Glomerular visceral epithelial cell (primary cell): ENCODE measurements around the gene TAL1.

ENCODE experiments used
- DNase-seq: peaks from one replicate; pipeline ENCODE4 v3.0.0-alpha.2; 2016; ENCODE audit errors: extremely low spot score

Gene TAL1

DNA sequence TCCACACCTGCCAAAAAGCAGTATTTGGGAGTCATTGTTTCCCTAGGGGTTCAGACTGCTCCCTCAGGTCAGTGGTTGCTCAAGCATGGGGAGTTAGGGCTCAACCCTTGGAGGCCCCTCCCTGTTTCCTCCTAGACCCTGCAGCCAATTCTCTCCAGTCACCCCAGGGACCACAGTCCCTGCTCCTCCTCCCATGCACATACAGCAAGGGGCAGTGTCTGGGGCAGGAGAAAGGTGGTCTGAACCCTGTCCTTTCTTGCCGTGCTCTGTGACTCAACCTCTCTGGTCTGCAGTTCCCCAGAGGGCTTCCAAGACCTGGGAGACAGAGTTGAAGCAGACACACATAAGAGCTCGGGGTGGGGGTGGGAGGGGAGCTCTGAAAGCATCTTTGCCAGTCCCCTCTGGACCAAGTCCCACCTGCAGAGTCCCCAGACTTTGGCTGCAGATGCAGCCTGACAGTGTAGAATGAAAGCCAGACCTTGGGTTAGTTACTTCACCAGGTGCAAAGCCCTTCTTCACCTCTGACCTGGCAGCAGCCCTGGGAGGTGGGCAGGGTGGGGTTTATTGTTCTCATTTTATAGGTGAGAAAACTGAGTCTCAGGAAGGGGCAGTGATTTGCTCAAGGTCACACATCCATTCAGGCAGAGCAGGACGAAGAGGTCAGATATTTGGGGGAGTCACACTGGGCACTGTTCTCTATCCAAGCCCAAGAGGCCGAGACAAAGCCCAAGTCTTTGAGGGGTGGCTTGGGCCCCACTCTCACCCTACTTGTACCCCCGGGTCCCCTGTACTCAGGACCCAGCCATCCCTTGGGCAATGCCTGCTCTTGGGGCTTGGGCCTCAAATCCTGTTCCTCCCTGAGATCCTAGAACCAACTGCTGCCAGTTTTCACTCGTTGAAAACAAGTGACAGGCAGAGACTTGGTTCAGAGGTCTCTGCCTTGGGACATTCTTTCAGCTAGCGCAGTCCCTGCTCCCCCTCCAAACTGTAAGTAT lies 42.9 kb downstream of the TAL1 start:
- no peak for DNase-seq

DNA sequence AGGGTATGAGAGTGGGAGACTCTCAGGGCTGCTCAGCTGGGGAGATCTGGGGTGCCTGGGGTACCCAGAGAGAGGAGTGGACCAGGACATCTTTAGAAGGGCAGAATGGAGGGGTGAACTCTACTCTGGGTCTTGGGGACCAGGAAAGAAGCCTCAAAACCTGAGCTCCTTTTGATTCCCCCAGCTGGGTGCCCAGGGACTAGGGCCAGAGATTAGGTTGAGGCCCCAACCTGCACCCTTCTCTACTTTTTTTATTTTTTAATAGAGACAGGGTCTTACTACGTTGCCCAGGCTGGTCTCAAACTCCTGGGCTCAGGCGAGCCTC lies 44.1 kb downstream of the TAL1 start:
- no peak for DNase-seq

DNA sequence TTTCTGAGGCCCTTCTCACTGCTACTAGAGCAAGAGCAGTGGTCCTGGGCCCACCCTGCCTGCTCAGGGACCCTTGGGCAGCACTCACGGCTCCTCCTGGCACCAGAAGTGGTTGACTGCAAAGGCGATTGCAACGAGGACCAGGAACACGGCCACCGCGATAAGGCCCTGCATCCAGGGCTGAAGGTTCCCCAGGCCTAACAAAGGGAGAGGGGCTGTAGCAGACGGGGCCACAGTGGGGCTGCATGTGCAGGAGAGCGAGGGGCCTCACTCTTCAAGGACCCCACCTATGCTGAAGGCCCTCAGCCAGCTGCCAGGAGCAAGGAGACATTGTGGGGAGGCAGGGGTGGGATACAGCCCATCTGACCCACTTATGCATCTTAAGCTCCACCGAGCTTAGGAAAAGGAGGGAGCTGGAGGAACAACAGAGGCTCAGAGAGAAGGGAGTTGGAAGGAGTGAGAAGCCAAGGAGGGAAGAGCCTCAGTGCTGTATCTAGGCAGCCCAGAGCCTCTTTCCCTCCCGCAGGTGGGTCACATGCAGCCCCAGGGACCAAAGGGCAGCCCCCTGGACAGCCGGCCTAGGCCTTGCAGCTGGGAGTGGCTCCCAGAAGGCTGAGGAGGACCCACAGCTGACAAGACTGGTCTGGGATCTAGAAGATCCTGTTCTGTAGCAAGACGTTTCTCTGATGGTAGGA lies 44.6 kb downstream of the TAL1 start:
- DNase-seq, result no peak

DNA sequence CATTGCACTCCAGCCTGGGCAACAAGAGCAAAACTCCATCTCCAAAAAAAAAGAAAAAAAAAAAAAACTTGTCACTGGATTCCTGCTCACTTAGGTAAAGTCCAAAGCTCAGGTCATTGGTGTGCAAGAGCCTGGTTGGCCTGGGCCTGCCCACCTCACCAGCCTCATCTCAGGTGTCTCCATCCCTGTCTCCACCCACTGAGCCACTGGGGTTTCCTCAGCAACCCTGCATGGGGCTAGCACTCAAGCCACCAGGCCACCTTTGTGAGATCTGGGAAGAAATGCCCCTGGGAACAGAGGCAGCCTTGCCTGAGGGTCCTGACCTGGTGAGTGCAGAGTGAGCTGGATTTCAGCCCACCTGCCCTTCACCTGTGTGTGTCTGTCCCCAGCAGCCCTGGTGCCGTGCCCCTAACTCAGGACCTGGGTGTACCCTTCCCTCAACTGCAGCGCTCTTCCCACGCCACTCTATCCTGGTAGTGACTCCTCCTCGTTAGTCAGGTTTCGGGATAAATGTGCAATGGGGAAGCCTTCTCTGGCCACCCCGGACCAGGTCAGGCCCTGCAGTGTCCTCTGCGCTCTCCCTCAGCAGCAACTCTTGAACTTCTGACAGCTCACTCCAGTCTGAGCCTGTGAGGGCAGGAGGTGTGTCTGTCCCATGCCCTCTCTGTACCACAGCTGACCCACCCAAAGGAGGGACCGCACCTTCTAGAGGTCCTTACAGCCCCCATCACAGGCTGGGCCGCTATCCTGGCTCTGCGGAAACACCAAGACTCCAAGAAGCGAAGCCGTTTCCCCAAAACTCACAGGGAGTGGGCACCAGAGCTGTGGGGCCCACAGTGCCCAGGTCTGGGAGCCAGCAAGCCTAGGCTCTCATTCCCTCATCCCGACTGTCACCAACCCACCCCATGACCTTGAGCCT lies 45.5 kb downstream of the TAL1 start:
- no peak for DNase-seq

DNA sequence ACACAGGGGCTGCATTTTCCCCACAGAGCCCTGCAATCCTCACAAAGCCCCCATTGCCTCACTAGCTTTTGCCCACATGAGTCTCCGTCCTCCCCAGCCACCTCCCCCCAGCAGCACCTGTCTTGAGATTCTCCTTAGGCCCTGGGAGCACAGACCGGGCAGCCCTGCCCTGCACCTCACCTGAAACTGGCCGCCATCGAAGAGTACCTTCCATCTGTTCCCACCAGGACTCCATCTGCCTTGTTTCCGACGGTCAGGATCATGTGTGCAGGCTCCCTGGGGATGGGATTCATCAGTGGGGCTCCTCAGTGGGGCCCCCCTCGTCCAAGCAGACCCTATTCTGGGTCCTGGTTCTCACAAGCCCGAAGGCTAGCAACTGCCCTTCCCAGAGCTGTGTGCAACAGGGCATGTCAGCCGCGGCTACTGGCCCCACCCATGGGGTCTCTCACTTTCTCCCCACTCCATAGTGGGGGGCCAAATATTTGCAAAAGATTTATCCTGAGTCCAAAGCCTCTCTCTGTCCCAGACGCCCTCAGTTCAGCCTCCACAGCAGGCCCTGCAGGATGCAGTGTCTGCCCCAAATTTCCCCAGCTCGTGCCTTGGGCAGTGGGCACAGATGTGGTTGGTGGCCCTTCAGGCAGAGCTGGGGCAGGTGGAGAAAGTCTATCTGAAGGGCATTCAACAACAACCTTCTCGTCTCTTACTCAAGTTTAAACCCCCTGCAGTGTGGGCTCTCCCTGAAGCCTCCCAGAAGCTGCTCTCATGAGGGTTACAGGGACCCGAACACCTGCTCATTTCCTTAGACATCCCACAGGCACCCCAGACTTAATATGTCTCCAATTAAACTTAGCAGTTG lies 47.0 kb downstream of the TAL1 start:
- DNase-seq, result no peak

DNA sequence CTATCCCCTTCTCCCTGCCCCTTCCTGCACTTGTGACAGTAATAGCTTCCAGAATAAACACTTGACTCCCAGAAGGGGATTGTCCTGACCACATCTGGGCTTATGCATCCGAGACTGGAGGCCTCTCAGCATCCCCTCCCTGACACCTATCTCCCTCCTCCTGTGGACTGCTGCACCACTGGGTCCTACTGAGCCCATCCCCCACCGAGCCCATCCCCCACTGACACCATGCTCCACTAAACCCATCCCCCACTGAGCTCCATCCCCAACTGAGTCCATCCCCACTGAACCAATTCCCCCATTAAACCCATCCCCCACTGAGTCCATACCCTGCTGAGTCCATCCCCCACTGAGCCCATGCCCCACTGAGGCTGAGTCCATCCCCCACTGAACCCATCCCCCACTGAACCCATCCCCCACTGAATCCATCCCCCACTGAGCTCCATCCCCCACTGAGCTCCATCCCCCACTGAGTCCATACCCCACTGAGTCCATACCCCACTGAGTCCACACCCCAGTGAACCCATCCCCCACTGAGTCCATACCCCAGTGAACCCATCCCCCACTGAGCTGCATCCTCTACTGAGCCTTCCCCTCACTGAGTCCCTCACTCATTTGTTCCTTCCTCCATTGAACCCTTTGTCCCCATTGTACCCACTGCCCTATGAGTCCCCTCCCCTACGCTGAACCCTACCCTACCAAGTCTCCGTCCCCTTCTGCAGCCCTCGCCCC lies 47.8 kb downstream of the TAL1 start:
- DNase-seq, result peak; percentile 90

DNA sequence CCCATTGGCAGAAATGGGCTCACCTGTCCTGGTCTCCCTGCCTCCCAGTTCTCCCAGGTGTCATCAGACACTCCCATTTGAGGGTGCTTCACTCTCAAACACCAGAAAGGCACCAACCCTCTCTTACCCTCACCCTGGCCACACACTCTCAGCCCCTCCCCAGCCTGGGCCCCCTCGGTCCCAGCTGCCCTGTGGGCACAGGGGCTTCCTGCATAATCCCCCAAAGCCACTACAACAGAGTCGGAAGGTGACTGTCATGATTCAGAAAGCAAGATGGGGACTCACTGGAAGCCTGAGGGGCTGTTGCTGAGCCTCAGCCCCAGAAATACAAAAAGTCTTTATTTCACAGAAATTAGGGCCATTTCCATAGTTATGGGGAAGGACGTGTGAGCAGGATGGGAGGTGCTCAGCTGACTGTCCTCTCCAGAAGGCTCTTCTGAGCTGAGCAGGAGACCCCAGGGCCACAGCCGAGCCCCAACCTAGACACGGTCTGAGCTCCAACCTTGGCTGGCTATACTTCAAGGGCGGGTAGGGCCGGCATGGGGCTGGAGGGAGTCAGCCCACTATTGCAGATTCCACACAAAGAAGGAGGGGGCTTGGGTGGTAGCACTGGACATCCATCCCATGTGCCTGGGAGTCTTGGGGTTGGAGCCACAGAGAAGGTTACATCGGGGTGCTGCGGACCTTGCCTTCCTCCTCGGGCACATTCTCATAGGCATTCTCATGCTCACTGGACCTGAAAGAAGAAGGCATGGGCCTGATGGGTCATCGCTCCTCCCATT lies 48.5 kb downstream of the TAL1 start:
- DNase-seq, result no peak

DNA sequence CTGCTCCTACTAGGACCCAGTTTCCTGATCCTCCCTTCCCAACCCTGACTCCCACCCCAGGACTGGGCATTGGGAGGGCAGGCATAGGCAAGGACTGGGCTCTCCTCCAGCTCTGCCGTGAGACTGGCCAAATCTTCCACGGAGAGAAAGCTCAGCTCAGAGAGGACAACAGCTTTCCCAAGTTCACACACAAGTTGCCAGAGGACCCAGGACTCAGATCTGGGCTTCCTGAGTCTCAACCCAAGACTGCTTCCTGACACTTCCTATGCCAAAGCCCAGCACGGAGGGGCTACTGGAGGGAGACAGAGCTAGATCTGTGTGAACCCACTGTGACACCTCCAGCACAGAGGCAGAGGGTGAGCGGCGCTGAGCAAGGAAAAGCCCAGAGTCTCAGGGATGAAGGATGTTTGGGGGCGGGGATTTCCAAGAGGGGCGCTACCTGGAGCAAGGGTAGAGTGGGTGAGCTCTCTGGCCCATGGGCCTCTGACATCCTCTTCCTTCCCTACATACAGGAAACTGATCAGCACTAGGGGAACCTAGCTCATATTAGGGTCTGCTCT lies 49.3 kb downstream of the TAL1 start:
- DNase-seq, result no peak

DNA sequence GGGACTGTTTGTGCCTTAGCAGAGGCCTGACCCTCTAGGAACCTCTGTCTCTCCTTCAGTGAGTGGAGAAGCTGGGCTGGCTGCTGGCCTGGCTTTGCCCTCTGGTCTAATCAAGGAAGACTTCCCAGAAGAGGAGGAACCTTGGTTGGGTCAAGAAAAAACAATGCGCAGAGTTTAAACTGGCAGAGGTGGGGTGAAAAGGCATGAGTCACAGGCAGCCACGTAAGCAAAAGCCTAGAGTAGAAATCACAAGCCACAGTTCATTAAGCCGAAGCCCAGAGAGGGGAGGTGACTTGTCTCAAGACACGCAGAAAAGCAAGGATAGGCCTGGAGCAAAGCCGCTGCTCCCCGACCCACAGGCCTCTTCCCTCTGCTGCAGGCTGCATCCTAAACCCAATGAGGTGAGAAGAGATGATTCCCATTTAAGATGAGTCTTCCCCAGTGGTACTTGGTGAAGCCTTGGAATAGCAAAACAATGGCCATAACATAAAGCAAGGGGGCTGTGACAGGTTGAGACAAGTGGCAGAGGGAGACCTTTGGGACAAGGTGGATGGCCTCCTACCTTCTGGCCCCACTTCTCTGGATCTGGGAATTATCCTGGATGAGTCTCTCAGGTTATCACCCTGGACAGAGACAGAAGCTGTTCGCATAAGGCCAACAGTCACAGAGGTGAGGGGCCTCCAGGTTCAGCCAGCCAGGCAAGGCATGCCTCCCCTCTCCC lies 49.9 kb downstream of the TAL1 start:
- peak; percentile 86 for DNase-seq

DNA sequence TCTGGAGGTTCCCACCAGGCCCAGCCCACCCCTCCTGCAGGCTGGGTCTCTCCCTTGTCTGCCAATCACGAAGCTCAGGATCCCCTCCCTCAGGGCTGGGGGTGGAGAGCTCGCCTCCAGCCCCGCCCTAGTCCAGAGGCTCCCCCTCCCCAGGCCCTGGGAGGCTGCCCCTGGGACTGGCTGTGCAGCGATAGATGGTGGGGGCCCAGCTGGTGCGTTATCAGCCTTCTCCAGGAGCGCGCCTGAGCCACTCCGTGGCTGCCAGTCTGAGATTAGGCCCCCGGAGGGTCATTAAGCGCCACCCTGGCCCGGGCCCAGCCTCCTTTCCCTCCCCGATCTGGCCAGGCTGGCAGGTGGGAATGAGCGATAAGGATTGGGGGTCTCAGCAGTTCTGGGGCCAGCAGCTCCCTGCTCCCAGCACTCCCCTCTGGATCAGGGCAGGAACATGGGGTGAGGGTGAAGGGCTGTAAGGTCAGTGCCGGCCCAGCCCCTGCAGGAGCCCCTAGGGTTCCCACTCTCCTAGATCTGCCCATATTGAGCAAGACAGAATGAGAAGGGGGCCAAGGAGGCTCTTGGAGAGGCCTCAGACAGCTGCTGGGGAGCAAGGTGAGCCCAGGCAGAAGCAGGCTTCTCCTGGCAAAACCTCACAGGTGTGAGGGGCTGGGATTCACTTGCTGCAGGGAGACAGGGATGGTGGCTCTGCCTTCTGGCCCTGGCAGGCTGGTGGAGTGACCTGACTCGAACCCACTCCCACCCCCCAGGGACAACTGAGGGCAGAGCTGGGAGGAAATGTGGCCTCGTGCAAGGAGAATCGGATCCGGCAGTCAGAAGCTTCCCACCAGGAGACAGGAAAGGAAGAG lies 50.7 kb downstream of the TAL1 start:
- DNase-seq, result no peak

DNA sequence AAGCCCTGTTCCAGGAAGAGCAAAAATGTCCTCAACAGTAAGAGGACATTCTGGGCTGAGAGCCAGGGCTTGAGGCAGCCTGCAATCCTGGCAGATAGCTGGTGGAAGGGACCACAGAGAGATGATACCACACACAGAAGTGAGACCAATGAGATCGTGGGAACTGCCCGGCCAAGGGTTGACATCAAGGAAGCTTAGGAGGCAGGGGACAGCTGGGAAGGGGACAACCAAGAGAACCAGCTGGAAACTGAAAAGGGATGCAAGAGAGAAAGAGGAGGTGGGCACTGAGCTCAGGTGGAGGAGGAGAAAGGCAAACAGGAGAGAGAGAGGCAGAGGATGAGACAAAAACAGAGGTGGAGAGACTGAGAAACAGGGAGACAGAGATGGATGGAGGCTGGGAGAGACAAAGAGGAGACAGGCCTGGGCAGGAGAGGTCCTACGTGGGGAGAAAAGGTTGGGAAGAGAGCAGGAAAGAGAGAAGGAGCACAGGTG lies 51.4 kb downstream of the TAL1 start:
- DNase-seq, result peak; percentile 58

DNA sequence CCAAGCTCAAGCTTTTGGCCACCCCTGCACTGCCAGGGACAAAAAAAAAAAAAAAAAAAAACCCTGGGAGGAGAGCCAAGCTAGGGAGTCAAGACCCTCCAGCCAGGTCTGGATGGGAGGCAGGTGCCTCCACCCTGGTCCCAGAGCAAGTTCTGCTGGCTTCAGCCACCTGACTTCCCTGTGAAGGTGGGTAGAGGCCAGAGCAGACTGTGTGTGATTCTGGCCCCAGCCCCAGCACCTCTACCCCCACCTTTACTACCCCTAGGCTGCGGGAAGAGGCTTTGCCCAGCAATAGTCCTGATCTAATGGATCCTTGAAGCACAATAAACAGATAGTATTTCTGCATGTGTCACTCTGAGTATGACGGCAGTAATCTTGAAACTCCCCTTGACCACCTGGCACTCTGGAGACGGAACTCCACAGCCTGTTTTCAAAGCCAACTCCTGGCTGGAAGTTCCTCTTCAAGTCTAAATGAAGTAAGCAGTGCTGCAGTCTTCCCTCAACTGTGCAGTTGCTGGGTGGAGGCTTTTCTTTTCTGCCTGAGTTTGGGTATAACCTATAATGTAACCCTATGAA lies 51.9 kb downstream of the TAL1 start:
- DNase-seq, result no peak

DNA sequence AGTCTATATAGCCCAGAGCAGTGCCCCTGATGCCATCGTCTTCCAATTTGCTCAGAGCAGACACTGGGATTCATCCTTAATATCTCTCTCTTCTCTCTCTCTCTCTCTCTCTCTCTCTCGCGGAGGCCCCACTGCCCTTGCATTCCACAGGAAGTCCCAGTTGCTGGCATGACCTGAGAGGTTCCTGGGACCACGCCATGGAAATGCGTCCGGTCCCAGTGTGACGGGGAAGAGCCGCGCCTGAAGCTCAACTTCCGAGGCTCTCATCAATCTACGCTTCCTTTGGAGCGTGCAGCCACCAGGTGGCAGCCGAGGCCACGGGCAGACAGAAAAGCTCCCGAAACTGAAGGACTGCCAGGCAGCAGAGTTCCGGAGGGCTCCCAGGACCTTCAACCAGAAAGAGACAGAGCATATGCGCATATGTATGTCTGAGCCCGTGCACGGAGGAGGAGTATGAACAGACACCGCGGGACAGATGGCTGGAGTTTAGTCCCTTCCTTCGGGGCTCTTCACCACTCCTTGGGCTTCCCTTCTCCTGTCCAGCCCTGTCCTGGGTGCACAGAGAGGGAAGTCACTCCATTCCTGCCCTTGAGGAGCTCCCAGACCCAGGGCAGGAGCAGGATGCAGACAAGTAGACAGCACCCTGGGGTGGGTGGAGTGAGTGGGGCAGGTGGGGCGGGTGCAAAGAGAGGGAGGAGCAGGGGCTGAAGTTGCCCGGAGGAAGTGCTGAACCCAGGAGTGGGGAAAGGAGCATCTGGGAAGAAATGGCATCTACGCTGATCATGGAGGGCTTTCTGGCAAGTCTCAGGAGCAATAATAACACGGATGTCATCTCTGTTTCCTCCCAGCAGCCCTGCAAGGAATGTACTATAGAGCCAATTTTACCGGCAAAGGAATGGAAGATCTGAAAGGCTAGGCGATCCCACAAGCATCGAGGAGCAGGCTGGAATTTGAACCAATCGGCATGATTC lies 52.7 kb downstream of the TAL1 start:
- peak; percentile 96 for DNase-seq

DNA sequence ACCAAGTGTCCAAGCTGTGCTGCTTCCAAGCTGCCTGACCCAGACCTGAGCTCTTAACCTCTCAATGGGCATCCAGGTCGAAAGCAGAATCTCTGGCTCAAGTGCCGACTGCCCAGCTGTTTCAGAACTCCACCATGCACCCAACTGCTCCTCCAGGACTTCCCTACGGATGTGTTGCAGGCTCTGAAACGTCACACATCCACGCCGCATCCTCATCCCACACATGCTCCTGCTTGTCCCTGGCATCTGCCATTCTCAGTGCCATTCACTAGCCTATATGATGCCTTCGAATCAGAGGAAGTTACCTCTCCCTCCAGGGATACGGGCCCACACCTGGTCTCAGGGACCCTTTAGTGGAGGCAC lies 53.4 kb downstream of the TAL1 start:
- no peak for DNase-seq

DNA sequence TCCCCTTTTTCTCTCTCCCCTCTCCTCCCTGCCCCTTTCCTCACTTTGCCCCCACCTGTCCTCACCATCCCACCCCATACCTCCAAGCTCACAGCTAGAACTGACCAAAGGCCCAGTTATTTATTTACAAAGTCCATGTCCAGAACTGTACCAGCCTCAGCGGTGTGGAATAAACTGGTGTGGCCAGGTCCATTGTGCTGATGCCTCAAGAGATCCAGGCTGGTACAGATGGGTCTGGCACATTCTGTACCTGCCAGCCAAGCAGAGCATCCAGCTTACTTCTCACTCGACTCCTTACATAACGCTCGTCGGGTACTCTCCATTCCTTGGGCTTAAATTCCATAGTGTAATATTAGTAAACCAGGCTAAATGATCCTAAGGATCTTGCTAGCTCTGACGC lies 54.0 kb downstream of the TAL1 start:
- no peak for DNase-seq
